HG03457 (cell line): Measurements from ENCODE around the gene GZMM.

ENCODE experiments used
- ATAC-seq: cut with Tn5 transposase; IDR thresholded peaks from one replicate; pipeline ENCODE4 v1.9.1; 2021; ENCODE audit warnings: moderate number of reproducible peaks; ENCODE audit not compliant: unreplicated experiment

GZMM gene

GRCh38 chr19:533364-534058 is 10.3 kb upstream of the GZMM start:
- ATAC-seq: no peak

- no peak for ATAC-seq
These were observed 9.8 kb upstream of the GZMM start for GRCh38 chr19:534088-534487.

GRCh38 chr19:535017-535835 is 8.6 kb upstream of the GZMM start:
- no peak for ATAC-seq

GRCh38 chr19:536031-536880 is 7.6 kb upstream of the GZMM start:
- ATAC-seq: no peak

GRCh38 chr19:536881-537404 is 6.9 kb upstream of the GZMM start:
- no peak for ATAC-seq

- ATAC-seq: no peak
These were observed 5.0 kb upstream of the GZMM start for GRCh38 chr19:538641-539428.

GRCh38 chr19:539429-540030 is 4.3 kb upstream of the GZMM start:
- ATAC-seq: no peak

GRCh38 chr19:540867-541637 is 2.8 kb upstream of the GZMM start:
- no peak for ATAC-seq

- no peak for ATAC-seq
These were observed 2.2 kb upstream of the GZMM start for GRCh38 chr19:541699-542098.

- no peak for ATAC-seq
These were observed 1.5 kb upstream of the GZMM start for GRCh38 chr19:542173-542866.

- no peak for ATAC-seq
These were observed 3.3 kb downstream of the GZMM start for GRCh38 chr19:547117-547516.

- ATAC-seq: no peak
These were observed 4.2 kb downstream of the GZMM start for GRCh38 chr19:547836-548720.

GRCh38 chr19:548886-549830 is 5.3 kb downstream of the GZMM start:
- ATAC-seq: no peak

- ATAC-seq: no peak
These were observed 11.0 kb downstream of the GZMM start for GRCh38 chr19:554817-555216.

- ATAC-seq: no peak
These were observed 11.6 kb downstream of the GZMM start for GRCh38 chr19:555474-555808.

- no peak for ATAC-seq
These were observed 12.9 kb downstream of the GZMM start for GRCh38 chr19:556611-557382.
